ENCODE measurements around the gene CFAP73. TPM values are rescaled to one million over a fixed set of nuclear protein-coding genes. Genes with fewer than 3 reads are reported as not detected.

The CFAP73 gene
- total and polyA plus RNA-seq, 5 donors from 2014 or later: 0.42 TPM; not detected in 4

GRCh38 chr12:113184900-113185179 lies 35.3 kb downstream of the CFAP73 start:
- H3K27ac Mint-ChIP-seq: peak overlapping the region; percentile 95 to 96 (median 96)
- peaks cover 38% of the 10 kb centered on the region for H3K4me1 ChIP-seq (ENCODE audit: control insufficient read depth, insufficient read depth, low read length, poor library complexity, severe bottlenecking)
- peak; percentile 83 to 95 (median 93) for DNase-seq
- H3K36me3 Mint-ChIP-seq: peaks cover 5% of the 10 kb centered on the region
- H3K4me3 ChIP-seq (ENCODE audit: low read depth, low read length): peak overlapping the region; percentile 92
- H3K27me3 ChIP-seq (ENCODE audit: control insufficient read depth, insufficient read depth, low read length): no peaks in the 10 kb centered on the region
- no peaks in the 10 kb centered on the region for H3K9me3 ChIP-seq (ENCODE audit: control insufficient read depth in 2 of 2, low read length in 2 of 2)
- H3K9me3 Mint-ChIP-seq: no peaks in the 10 kb centered on the region
- H3K4me1 Mint-ChIP-seq: peaks cover 6 to 65% (median 24%) of the 10 kb centered on the region in 4 donors
- H3K27me3 Mint-ChIP-seq: no peaks in the 10 kb centered on the region
- peaks cover 21% of the 10 kb centered on the region for H3K36me3 ChIP-seq (ENCODE audit: control insufficient read depth, insufficient read depth, low read length)
- H3K27ac ChIP-seq (ENCODE audit: insufficient read depth, low read length, poor library complexity, severe bottlenecking): peak overlapping the region; percentile 95
- H3K4me3 Mint-ChIP-seq: peak overlapping the region; percentile 90 to 97 (median 96)
- peak; percentile 80 to 82 for ATAC-seq (ENCODE audit: low read depth in 2 of 2)

GRCh38 chr12:113185180-113186032 lies 35.9 kb downstream of the CFAP73 start, which contains the start of the genes DDX54 and RITA1:
Gene DDX54, minus strand, starts transcription at chr12:113185478. Its CDS starts 27 bp downstream, at chr12:113185451.
Gene RITA1, plus strand, starts transcription at chr12:113185721. Its CDS starts 1,026 bp downstream, at chr12:113186747.
- H3K9me3 Mint-ChIP-seq: no peaks in the 10 kb centered on the region
- H3K27ac ChIP-seq (ENCODE audit: insufficient read depth, low read length, poor library complexity, severe bottlenecking): peak within 1 kb of the TSS; percentile 95
- H3K27me3 ChIP-seq (ENCODE audit: control insufficient read depth, insufficient read depth, low read length): no peaks in the 10 kb centered on the region
- H3K9me3 ChIP-seq (ENCODE audit: control insufficient read depth in 2 of 2, low read length in 2 of 2): no peaks in the 10 kb centered on the region
- peak within 1 kb of the TSS; percentile 95 to 96 (median 96) for H3K27ac Mint-ChIP-seq
- no peaks in the 10 kb centered on the region for H3K36me3 Mint-ChIP-seq
- H3K4me3 ChIP-seq (ENCODE audit: low read depth, low read length): peak within 1 kb of the TSS; percentile 92
- H3K4me3 Mint-ChIP-seq: peak within 1 kb of the TSS; percentile 90 to 97 (median 96)
- ATAC-seq (ENCODE audit: low read depth in 2 of 2): peak; percentile 62 to 64
- no peaks in the 10 kb centered on the region for H3K27me3 Mint-ChIP-seq
- peak; percentile 70 to 89 (median 84) for DNase-seq
- H3K4me1 ChIP-seq (ENCODE audit: control insufficient read depth, insufficient read depth, low read length, poor library complexity, severe bottlenecking): peaks cover 38% of the 10 kb centered on the region
- peaks cover 15% of the 10 kb centered on the region for H3K36me3 ChIP-seq (ENCODE audit: control insufficient read depth, insufficient read depth, low read length)
- H3K4me1 Mint-ChIP-seq: peaks cover 6 to 61% (median 24%) of the 10 kb centered on the region in 4 donors

GRCh38 chr12:113186033-113186365 lies 36.5 kb downstream of the CFAP73 start:
- H3K9me3 Mint-ChIP-seq: no peaks in the 10 kb centered on the region
- Histone ChIP-seq H3K9me3 (ENCODE audit: control insufficient read depth in 2 of 2, low read length in 2 of 2) (no peaks in the 10 kb centered on the region), H3K4me1 (ENCODE audit: control insufficient read depth, insufficient read depth, low read length, poor library complexity, severe bottlenecking) (peaks cover 38% of the 10 kb centered on the region), H3K4me3 (ENCODE audit: low read depth, low read length) (peak overlapping the region; percentile 87), H3K27me3 (ENCODE audit: control insufficient read depth, insufficient read depth, low read length) (no peaks in the 10 kb centered on the region), H3K27ac (ENCODE audit: insufficient read depth, low read length, poor library complexity, severe bottlenecking) (peak overlapping the region; percentile 95), H3K36me3 (ENCODE audit: control insufficient read depth, insufficient read depth, low read length) (peaks cover 15% of the 10 kb centered on the region)
- DNase-seq (peak in 1 of 3 donors; percentile 45), ATAC-seq (ENCODE audit: low read depth in 2 of 2) (no peak)
- peak overlapping the region; percentile 9 to 96 (median 92) for H3K27ac Mint-ChIP-seq
- H3K27me3 Mint-ChIP-seq: no peaks in the 10 kb centered on the region
- H3K4me3 Mint-ChIP-seq: peak overlapping the region; percentile 90 to 97 (median 96)
- peaks cover 6 to 59% (median 24%) of the 10 kb centered on the region in 4 donors for H3K4me1 Mint-ChIP-seq
- H3K36me3 Mint-ChIP-seq: peaks cover 3% of the 10 kb centered on the region

GRCh38 chr12:113186666-113187325 lies 37.3 kb downstream of the CFAP73 start:
- Mint-ChIP-seq H3K4me3 (peak overlapping the region; percentile 90 to 97 (median 96)), H3K27me3 (no peaks in the 10 kb centered on the region), H3K36me3 (peaks cover 6% of the 10 kb centered on the region), H3K4me1 (peaks cover 6 to 54% (median 24%) of the 10 kb centered on the region in 4 donors), H3K9me3 (no peaks in the 10 kb centered on the region), H3K27ac (peak overlapping the region; percentile 20 to 96 (median 92))
- DNase-seq (no peak), ATAC-seq (ENCODE audit: low read depth in 2 of 2) (no peak)
- Histone ChIP-seq H3K4me3 (ENCODE audit: low read depth, low read length) (peak overlapping the region; percentile 87), H3K27ac (ENCODE audit: insufficient read depth, low read length, poor library complexity, severe bottlenecking) (no peak overlapping the region), H3K36me3 (ENCODE audit: control insufficient read depth, insufficient read depth, low read length) (peaks cover 17% of the 10 kb centered on the region), H3K27me3 (ENCODE audit: control insufficient read depth, insufficient read depth, low read length) (no peaks in the 10 kb centered on the region), H3K9me3 (ENCODE audit: control insufficient read depth in 2 of 2, low read length in 2 of 2) (no peaks in the 10 kb centered on the region), H3K4me1 (ENCODE audit: control insufficient read depth, insufficient read depth, low read length, poor library complexity, severe bottlenecking) (peaks cover 38% of the 10 kb centered on the region)

GRCh38 chr12:113189361-113189760 lies 39.8 kb downstream of the CFAP73 start:
- H3K4me1 Mint-ChIP-seq: peaks cover 6 to 35% (median 16%) of the 10 kb centered on the region in 4 donors
- H3K36me3 Mint-ChIP-seq: peaks cover 13% of the 10 kb centered on the region
- H3K27ac Mint-ChIP-seq: peak overlapping the region in 2 of 3 donors; percentile 68 to 82
- no peak overlapping the region for H3K4me3 Mint-ChIP-seq
- DNase-seq (no peak), ATAC-seq (ENCODE audit: low read depth in 2 of 2) (no peak)
- H3K27me3 Mint-ChIP-seq: no peaks in the 10 kb centered on the region
- H3K9me3 Mint-ChIP-seq: no peaks in the 10 kb centered on the region
- no peaks in the 10 kb centered on the region for H3K9me3 ChIP-seq (ENCODE audit: control insufficient read depth in 2 of 2, low read length in 2 of 2)
- no peak overlapping the region for H3K27ac ChIP-seq (ENCODE audit: insufficient read depth, low read length, poor library complexity, severe bottlenecking)
- H3K4me1 ChIP-seq (ENCODE audit: control insufficient read depth, insufficient read depth, low read length, poor library complexity, severe bottlenecking): peaks cover 25% of the 10 kb centered on the region
- H3K4me3 ChIP-seq (ENCODE audit: low read depth, low read length): no peak overlapping the region
- H3K27me3 ChIP-seq (ENCODE audit: control insufficient read depth, insufficient read depth, low read length): no peaks in the 10 kb centered on the region
- H3K36me3 ChIP-seq (ENCODE audit: control insufficient read depth, insufficient read depth, low read length): peaks cover 18% of the 10 kb centered on the region

GRCh38 chr12:113190761-113191160 lies 41.2 kb downstream of the CFAP73 start:
- peaks cover 13% of the 10 kb centered on the region for H3K36me3 Mint-ChIP-seq
- H3K27ac Mint-ChIP-seq: peak overlapping the region in 1 of 3 donors; percentile 7
- DNase-seq: no peak
- no peaks in the 10 kb centered on the region for H3K9me3 ChIP-seq (ENCODE audit: control insufficient read depth in 2 of 2, low read length in 2 of 2)
- H3K27me3 Mint-ChIP-seq: no peaks in the 10 kb centered on the region
- no peak for ATAC-seq (ENCODE audit: low read depth in 2 of 2)
- H3K27me3 ChIP-seq (ENCODE audit: control insufficient read depth, insufficient read depth, low read length): no peaks in the 10 kb centered on the region
- peak overlapping the region in 2 of 4 donors; percentile 32 for H3K4me3 Mint-ChIP-seq
- H3K36me3 ChIP-seq (ENCODE audit: control insufficient read depth, insufficient read depth, low read length): peaks cover 18% of the 10 kb centered on the region
- H3K4me3 ChIP-seq (ENCODE audit: low read depth, low read length): no peak overlapping the region
- H3K4me1 Mint-ChIP-seq: peaks cover 6 to 31% (median 13%) of the 10 kb centered on the region in 4 donors
- H3K9me3 Mint-ChIP-seq: no peaks in the 10 kb centered on the region
- peaks cover 18% of the 10 kb centered on the region for H3K4me1 ChIP-seq (ENCODE audit: control insufficient read depth, insufficient read depth, low read length, poor library complexity, severe bottlenecking)
- H3K27ac ChIP-seq (ENCODE audit: insufficient read depth, low read length, poor library complexity, severe bottlenecking): no peak overlapping the region

- ATAC-seq (ENCODE audit: low read depth in 2 of 2): no peak
- Mint-ChIP-seq H3K9me3 (no peaks in the 10 kb centered on the region), H3K4me1 (peaks cover 4 to 28% (median 13%) of the 10 kb centered on the region in 4 donors), H3K27ac (no peak overlapping the region), H3K4me3 (no peak overlapping the region), H3K36me3 (peaks cover 13% of the 10 kb centered on the region), H3K27me3 (no peaks in the 10 kb centered on the region)
- peaks cover 13% of the 10 kb centered on the region for H3K4me1 ChIP-seq (ENCODE audit: control insufficient read depth, insufficient read depth, low read length, poor library complexity, severe bottlenecking)
- H3K27me3 ChIP-seq (ENCODE audit: control insufficient read depth, insufficient read depth, low read length): no peaks in the 10 kb centered on the region
- H3K4me3 ChIP-seq (ENCODE audit: low read depth, low read length): no peak overlapping the region
- no peak overlapping the region for H3K27ac ChIP-seq (ENCODE audit: insufficient read depth, low read length, poor library complexity, severe bottlenecking)
- H3K9me3 ChIP-seq (ENCODE audit: control insufficient read depth in 2 of 2, low read length in 2 of 2): no peaks in the 10 kb centered on the region
- peaks cover 18% of the 10 kb centered on the region for H3K36me3 ChIP-seq (ENCODE audit: control insufficient read depth, insufficient read depth, low read length)
- DNase-seq: no peak
Observed at GRCh38 chr12:113191227-113191626, 41.7 kb downstream of the CFAP73 start.

Data from CD4-positive, CD25-positive, alpha-beta regulatory T cell (primary cell).